Measurements from ENCODE around the gene INCA1. TPM values are rescaled to one million over a fixed set of nuclear protein-coding genes. Genes with fewer than 3 reads are reported as not detected.
A peak's percentile ranks its signal among the peaks of the same experiment; 100 is the strongest.

INCA1 gene
- polyA plus RNA-seq, 1 of the 3 experiments (the other 2 are of a cell fraction): 1.2 TPM

GRCh38 chr17:4951486-4951885 lies 45.8 kb downstream of the INCA1 start:
- peak overlapping the region; percentile 97 to 100; a peak in 3 of 4 replicates for H3K27ac ChIP-seq (ENCODE audit: low read depth in 2 of 2, low read length in 1 of 2)
- peak overlapping the region; percentile 59 to 60; a peak in 3 of 4 replicates for H3K4me3 ChIP-seq (ENCODE audit: low read depth in 2 of 2, low read length in 1 of 2)
- H3F3A ChIP-seq (replicated peaks; ENCODE audit: insufficient read depth): peaks cover 37% of the 10 kb centered on the region
- peaks cover 11% of the 10 kb centered on the region for H4K20me1 ChIP-seq (ENCODE audit: insufficient read depth)
- H3K79me2 ChIP-seq (ENCODE audit: insufficient read depth): peaks cover 45% of the 10 kb centered on the region
- peaks cover 5 to 13% of the 10 kb centered on the region in 2 experiments for H3K36me3 ChIP-seq (replicated peaks in 1 of 2; ENCODE audit: control insufficient read depth in 1 of 2, insufficient read depth in 2 of 2, low read length in 1 of 2)
- no peak for DNase-seq
- peak overlapping the region; percentile 83; the same call in 1 of the 2 replicates for H3K9ac ChIP-seq
- H3K4me2 ChIP-seq: peak overlapping the region; percentile 98
- peaks cover 25 to 30% of the 10 kb centered on the region in 2 experiments; a peak in 3 of 4 replicates for H3K4me1 ChIP-seq (ENCODE audit: control insufficient read depth in 1 of 2, insufficient read depth in 2 of 2, low read depth in 1 of 2, low read length in 1 of 2)
- ChIA-PET POLR2A (interaction anchor here (0.5 to 6.7 kb wide), 4 partner anchors 8 to 16 kb away, joined by 3 to 56 read pairs (median 10); partner anchors contain the start of genes RNF167, SLC25A11 and SPAG7), CTCF (interaction anchor here (0.7 to 2.7 kb wide), 7 partner anchors 13 to 83 kb away, joined by 3 to 13 read pairs (median 6); partner anchors contain the start of genes SLC52A1 and SPAG7)
- WGBS (ENCODE audit: low lambda C conversion rate): 65% methylated on average over 3 of the region's 3 CpGs
- H3K27me3 ChIP-seq (ENCODE audit: insufficient read depth): no peaks in the 10 kb centered on the region
- TF ChIP-seq EP300 (IDR thresholded peaks at IDR 0.05; ENCODE audit: borderline replicate concordance in 1 of 2, low read depth in 1 of 2, low read length in 1 of 2) (no peak), POLR2AphosphoS5 (IDR thresholded peaks at IDR 0.05; ENCODE audit: low read depth, low read length) (no peak), SMC3 (IDR thresholded peaks at IDR 0.05; ENCODE audit: low read depth, low read length) (no peak), RCOR1 (IDR thresholded peaks at IDR 0.05; ENCODE audit: low read length) (no peak), FOSL2 (IDR thresholded peaks at IDR 0.05; ENCODE audit: borderline replicate concordance, low read depth) (no peak), NFIC (IDR thresholded peaks at IDR 0.05; ENCODE audit: borderline replicate concordance) (no peak), JUND (IDR thresholded peaks at IDR 0.05) (no peak), MEF2A (IDR thresholded peaks at IDR 0.05; ENCODE audit: borderline replicate concordance, low read depth) (no peak), TAF1 (IDR thresholded peaks at IDR 0.05; ENCODE audit: borderline replicate concordance, low read depth, low read length) (no peak), USF2 (IDR thresholded peaks at IDR 0.05; ENCODE audit: borderline replicate concordance, low read depth, low read length) (no peak), NRF1 (IDR thresholded peaks at IDR 0.05; ENCODE audit: low read depth, low read length) (no peak), EZH2phosphoT487 (IDR thresholded peaks at IDR 0.05; ENCODE audit: borderline replicate concordance, low read depth) (no peak), CTCF (IDR thresholded peaks at IDR 0.05) (no peak)
- no peaks in the 10 kb centered on the region for H3K9me2 ChIP-seq
- H3K9me3 ChIP-seq: no peaks in the 10 kb centered on the region
- H2AFZ ChIP-seq (ENCODE audit: low read depth): peak overlapping the region; percentile 57; the same call in 1 of the 2 replicates

GRCh38 chr17:4950746-4951204 lies 46.5 kb downstream of the INCA1 start, which contains the start of gene ENO3:
ENO3 (plus strand) TSS chr17:4951119; CDS start chr17:4951830, 711 bp downstream.
- H3K9me2 ChIP-seq: no peaks in the 10 kb centered on the region
- peak; percentile 76 for DNase-seq
- peak within 1 kb of the TSS; percentile 83 for H3K9ac ChIP-seq
- peak within 1 kb of the TSS; percentile 97 to 100 for H3K27ac ChIP-seq (ENCODE audit: low read depth in 2 of 2, low read length in 1 of 2)
- no peak for TF ChIP-seq GATA2 (CRISPR knock-in tag; IDR thresholded peaks at IDR 0.05)
- TF ChIP-seq TCF12 (IDR thresholded peaks at IDR 0.05): 0 out of 2 replicates have a peak, but pooled peaks have one; percentile 5
- TF ChIP-seq RXRA (IDR thresholded peaks at IDR 0.05; ENCODE audit: borderline replicate concordance, low read depth): peak; percentile 24; the same call in 1 of the 2 replicates
- TF ChIP-seq TAF1 (IDR thresholded peaks at IDR 0.05; ENCODE audit: borderline replicate concordance, low read depth, low read length): no peak
- TF ChIP-seq MAX (IDR thresholded peaks at IDR 0.05; ENCODE audit: low read depth): 0 out of 2 replicates have a peak, but pooled peaks have one; percentile 4
- no peak for TF ChIP-seq SMC3 (IDR thresholded peaks at IDR 0.05; ENCODE audit: low read depth, low read length)
- no peak for TF ChIP-seq ZBTB33 (IDR thresholded peaks at IDR 0.05; ENCODE audit: borderline replicate concordance, low read depth)
- peak; percentile 68 for TF ChIP-seq NFIC (IDR thresholded peaks at IDR 0.05; ENCODE audit: borderline replicate concordance)
- TF ChIP-seq USF2 (IDR thresholded peaks at IDR 0.05; ENCODE audit: borderline replicate concordance, low read depth, low read length): no peak
- no peaks in the 10 kb centered on the region for H3K27me3 ChIP-seq (ENCODE audit: insufficient read depth)
- 16% methylated on average over 7 of the region's 7 CpGs for WGBS (ENCODE audit: low lambda C conversion rate)
- peak within 1 kb of the TSS; percentile 59 to 60 for H3K4me3 ChIP-seq (ENCODE audit: low read depth in 2 of 2, low read length in 1 of 2)
- peaks cover 31 to 32% of the 10 kb centered on the region in 2 experiments for H3K4me1 ChIP-seq (ENCODE audit: control insufficient read depth in 1 of 2, insufficient read depth in 2 of 2, low read depth in 1 of 2, low read length in 1 of 2)
- H3K4me2 ChIP-seq: peak within 1 kb of the TSS; percentile 98
- peaks cover 44% of the 10 kb centered on the region for H3F3A ChIP-seq (replicated peaks; ENCODE audit: insufficient read depth)
- peaks cover 12 to 18% of the 10 kb centered on the region in 2 experiments for H3K36me3 ChIP-seq (replicated peaks in 1 of 2; ENCODE audit: control insufficient read depth in 1 of 2, insufficient read depth in 2 of 2, low read length in 1 of 2)
- ChIA-PET CTCF (interaction anchor here (0.8 to 2.7 kb wide), 5 partner anchors 16 to 42 kb away, joined by 3 to 13 read pairs (median 7); partner anchors contain the start of gene SPAG7), POLR2A (interaction anchor here (4.6 to 6.7 kb wide), 2 partner anchors 10 to 17 kb away, joined by 16 to 56 read pairs; partner anchors contain the start of genes RNF167, SLC25A11 and SPAG7)
- peak within 1 kb of the TSS; percentile 57; the same call in 1 of the 2 replicates for H2AFZ ChIP-seq (ENCODE audit: low read depth)
- H3K9me3 ChIP-seq: no peaks in the 10 kb centered on the region
- H4K20me1 ChIP-seq (ENCODE audit: insufficient read depth): peaks cover 18% of the 10 kb centered on the region
- H3K79me2 ChIP-seq (ENCODE audit: insufficient read depth): peaks cover 52% of the 10 kb centered on the region
